WI38 (cell line): ENCODE measurements around the gene SUN5.
"Not testable (repeated sequence)": the region's sequence is repeated elsewhere in the genome, so short reads cannot be mapped to it uniquely, and the experiment has no call there.

Source experiments
- H3K4me3 ChIP-seq: 2 replicates; pipeline ENCODE4 v1.5.1; 2011; ENCODE audit warnings: low read depth, mild to moderate bottlenecking, control low read depth, low read length
- TF ChIP-seq, protein P1 (sequence below): IDR thresholded peaks from 2 replicates; pipeline ENCODE4 v1.5.1; 2012; ENCODE audit warnings: low read depth, mild to moderate bottlenecking, control low read depth, low read length

The SUN5 gene

DNA sequence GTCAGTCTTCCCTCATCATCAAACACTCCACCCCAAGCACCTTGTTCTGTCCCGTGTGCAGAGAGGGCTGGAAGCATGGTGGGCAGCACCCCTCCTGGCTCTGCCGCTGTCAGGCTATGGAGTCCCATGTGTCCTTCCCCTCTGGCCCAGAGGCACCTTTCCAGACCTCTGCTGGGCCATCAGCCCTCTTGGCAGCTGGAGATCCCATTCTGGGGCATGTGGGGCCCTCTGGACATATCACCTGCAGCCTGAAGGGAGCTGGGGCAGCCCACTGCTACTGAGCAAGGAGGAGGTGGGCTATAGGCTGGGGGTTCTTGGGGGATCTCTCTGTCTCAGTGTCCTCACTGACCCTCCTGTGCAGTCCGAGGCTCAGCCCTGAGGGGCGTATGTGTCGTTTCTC is 42.2 kb downstream of the SUN5 start:
- TF ChIP-seq, protein P1, sequence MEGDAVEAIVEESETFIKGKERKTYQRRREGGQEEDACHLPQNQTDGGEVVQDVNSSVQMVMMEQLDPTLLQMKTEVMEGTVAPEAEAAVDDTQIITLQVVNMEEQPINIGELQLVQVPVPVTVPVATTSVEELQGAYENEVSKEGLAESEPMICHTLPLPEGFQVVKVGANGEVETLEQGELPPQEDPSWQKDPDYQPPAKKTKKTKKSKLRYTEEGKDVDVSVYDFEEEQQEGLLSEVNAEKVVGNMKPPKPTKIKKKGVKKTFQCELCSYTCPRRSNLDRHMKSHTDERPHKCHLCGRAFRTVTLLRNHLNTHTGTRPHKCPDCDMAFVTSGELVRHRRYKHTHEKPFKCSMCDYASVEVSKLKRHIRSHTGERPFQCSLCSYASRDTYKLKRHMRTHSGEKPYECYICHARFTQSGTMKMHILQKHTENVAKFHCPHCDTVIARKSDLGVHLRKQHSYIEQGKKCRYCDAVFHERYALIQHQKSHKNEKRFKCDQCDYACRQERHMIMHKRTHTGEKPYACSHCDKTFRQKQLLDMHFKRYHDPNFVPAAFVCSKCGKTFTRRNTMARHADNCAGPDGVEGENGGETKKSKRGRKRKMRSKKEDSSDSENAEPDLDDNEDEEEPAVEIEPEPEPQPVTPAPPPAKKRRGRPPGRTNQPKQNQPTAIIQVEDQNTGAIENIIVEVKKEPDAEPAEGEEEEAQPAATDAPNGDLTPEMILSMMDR = no peak
- H3K4me3 ChIP-seq = no peak overlapping the region

GRCh38 chr20:32960849-32961731 is 43.1 kb downstream of the SUN5 start:
- H3K4me3 ChIP-seq = no peak overlapping the region
- TF ChIP-seq, protein P1 = no peak

DNA sequence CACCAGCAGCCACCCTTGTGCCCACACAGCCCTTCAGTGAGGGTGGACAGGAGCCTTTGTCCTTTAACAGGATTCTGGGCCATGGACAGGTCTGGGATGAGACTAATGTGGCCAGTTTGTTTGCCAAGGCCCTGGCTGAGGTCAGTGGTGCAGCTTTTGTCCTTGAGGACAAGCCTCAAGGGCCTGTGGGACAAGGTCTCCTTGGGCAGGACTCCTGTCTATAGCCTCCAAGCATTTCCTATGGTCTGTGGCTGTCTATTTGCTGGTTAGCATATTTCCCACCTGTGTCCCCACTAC is 44.1 kb downstream of the SUN5 start:
- TF ChIP-seq, protein P1 = no peak
- no peak overlapping the region for H3K4me3 ChIP-seq

DNA sequence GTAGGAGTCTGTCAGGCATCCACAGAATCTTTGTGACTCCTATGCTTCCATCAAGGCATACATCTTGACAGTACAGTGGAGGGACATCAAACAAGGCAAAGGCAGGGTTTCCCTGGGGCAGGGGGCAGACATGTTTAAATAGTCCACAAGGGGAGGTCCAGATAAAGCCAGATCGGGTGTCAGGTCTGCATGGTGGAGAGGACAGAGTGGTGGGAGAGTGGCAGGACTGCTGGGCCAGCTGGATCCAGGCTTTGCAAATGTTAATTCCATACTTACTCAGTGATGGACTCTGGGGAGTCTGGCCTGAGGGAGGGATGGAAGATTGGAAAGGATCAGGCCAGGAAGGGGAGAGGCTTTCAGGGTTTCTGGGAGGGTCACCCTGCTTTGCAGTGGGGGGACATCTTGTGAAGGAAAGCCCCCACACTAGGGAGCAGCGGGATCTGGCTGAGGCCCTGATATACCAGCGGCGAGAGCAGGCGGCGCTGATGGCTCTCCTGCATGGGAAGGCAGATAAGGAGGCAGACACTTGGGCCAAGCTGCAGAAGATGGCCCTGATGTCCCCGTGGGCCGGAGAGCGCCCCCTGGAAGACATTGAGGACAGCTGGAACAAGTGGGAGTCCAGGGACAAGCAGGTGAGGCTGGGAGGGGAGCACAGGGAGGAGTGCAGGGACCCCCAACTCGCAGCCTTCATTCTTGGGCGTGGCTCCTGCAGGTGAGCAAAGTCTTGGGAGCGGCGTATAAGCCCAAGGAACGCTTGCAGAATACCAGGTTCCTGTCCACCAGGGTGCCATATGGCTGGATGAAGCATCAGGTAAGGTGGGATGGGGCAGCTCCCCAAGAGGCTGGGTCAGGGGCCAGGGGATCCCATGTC is 44.6 kb downstream of the SUN5 start:
- TF ChIP-seq, protein P1 = no peak
- no peak overlapping the region for H3K4me3 ChIP-seq

GRCh38 chr20:32958574-32958973 is 45.7 kb downstream of the SUN5 start:
- TF ChIP-seq, protein P1 = no peak
- H3K4me3 ChIP-seq = no peak overlapping the region

DNA sequence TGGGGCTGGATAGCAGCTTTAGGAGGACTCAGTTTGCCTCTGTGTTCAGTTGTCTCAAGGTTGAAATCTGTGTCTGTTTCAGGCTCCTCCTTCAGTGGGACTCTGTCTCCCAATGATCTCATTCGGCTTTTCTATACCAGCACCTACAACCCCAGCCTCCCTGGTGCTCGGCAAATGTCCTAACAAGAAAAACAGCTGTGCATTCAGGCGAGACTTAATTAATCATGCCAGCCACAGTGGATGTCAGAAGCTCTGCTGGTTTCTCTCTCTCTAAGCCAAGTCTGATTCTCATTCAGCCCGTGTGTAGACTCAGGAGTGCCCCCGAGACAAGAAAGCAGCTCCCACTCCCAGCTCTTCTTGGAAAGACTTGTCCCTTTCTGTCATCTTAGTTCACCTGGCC is 46.8 kb downstream of the SUN5 start:
- TF ChIP-seq, protein P1 = no peak
- H3K4me3 ChIP-seq = no peak overlapping the region

- not testable (repeated sequence) for H3K4me3 ChIP-seq
Observed at GRCh38 chr20:32950539-32950938, 53.7 kb downstream of the SUN5 start.
